ENCODE measurements around the gene FAM177B. TPM values are rescaled to one million over a fixed set of nuclear protein-coding genes. Genes with fewer than 3 reads are reported as not detected.

Gene FAM177B
- total and polyA plus RNA-seq, 2 experiments from 2014 or later, result not detected

- in situ Hi-C loops (cut with MboI), result no loop called here
- Histone ChIP-seq H3K4me1 (ENCODE audit: insufficient read depth) (no peaks in the 10 kb centered on the region), H3K79me2 (ENCODE audit: insufficient read depth) (no peaks in the 10 kb centered on the region), H3K27me3 (replicated peaks; ENCODE audit: insufficient read depth) (no peaks in the 10 kb centered on the region), H3F3A (ENCODE audit: insufficient read depth) (no peaks in the 10 kb centered on the region), H2AFZ (no peak overlapping the region), H3K4me2 (ENCODE audit: unreplicated experiment) (no peak overlapping the region), H4K20me1 (ENCODE audit: insufficient read depth) (no peaks in the 10 kb centered on the region), H3K27ac (no peak overlapping the region), H3K9me2 (ENCODE audit: insufficient read depth) (no peaks in the 10 kb centered on the region), H3K4me3 (no peak overlapping the region), H3K9ac (no peak overlapping the region), H3K36me3 (ENCODE audit: low read depth) (no peaks in the 10 kb centered on the region), H3K9me3 (ENCODE audit: low read depth) (no peaks in the 10 kb centered on the region)
- DNase-seq, result no peak
- whole genome bisulfite sequencing, 2 experiments (ENCODE audit: low coverage in 1 of 2, low lambda C conversion rate in 2 of 2, missing lambda C conversion rate in 2 of 2), result 51% methylated on average over 5 of the region's 5 CpGs
- no peak for TF ChIP-seq EZH2phosphoT487 (IDR thresholded peaks at IDR 0.05; ENCODE audit: insufficient read depth, low read depth)
- TF ChIP-seq EZH2 (IDR thresholded peaks at IDR 0.05; ENCODE audit: insufficient read depth, poor library complexity, severe bottlenecking), result no peak
Observed at GRCh38 chr1:222767152-222767571, 30.2 kb downstream of the FAM177B start.

DNA sequence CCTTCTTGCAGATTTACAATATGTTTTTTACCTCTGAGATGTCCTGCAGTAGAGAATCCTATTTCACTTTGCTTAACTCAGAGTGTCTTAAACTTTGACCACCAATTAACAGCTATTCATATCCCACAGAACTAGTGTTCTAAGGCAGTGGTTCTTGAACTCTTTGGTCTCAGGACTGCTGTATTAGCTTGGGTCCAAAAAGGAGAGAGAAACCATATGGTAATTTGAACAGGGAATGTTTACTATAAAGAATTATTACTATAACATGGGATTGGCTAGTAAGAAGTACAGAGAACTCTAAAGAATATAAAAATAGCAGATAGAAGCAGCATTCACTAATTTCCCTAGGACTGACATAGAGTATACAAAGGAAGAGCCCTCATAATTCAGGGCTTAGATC, 31.6 kb downstream of the FAM177B start:
- no peak for DNase-seq
- Histone ChIP-seq H3K27me3 (replicated peaks; ENCODE audit: insufficient read depth) (no peaks in the 10 kb centered on the region), H3K36me3 (ENCODE audit: low read depth) (no peaks in the 10 kb centered on the region), H3K4me2 (ENCODE audit: unreplicated experiment) (no peak overlapping the region), H3K9me3 (ENCODE audit: low read depth) (no peaks in the 10 kb centered on the region), H4K20me1 (ENCODE audit: insufficient read depth) (no peaks in the 10 kb centered on the region), H3K27ac (no peak overlapping the region), H3K4me1 (ENCODE audit: insufficient read depth) (peaks cover 7% of the 10 kb centered on the region; the same call in 1 of the 2 replicates), H3K9ac (no peak overlapping the region), H3K4me3 (no peak overlapping the region), H3F3A (ENCODE audit: insufficient read depth) (peaks cover 7% of the 10 kb centered on the region; the same call in 1 of the 2 replicates), H3K9me2 (ENCODE audit: insufficient read depth) (no peaks in the 10 kb centered on the region), H3K79me2 (ENCODE audit: insufficient read depth) (no peaks in the 10 kb centered on the region), H2AFZ (no peak overlapping the region)
- in situ Hi-C loops (cut with MboI), result no loop called here
- no peak for TF ChIP-seq EZH2 (IDR thresholded peaks at IDR 0.05; ENCODE audit: insufficient read depth, poor library complexity, severe bottlenecking)
- no peak for TF ChIP-seq EZH2phosphoT487 (IDR thresholded peaks at IDR 0.05; ENCODE audit: insufficient read depth, low read depth)

GRCh38 chr1:222769181-222769580, 32.2 kb downstream of the FAM177B start:
- Histone ChIP-seq H3K9me3 (ENCODE audit: low read depth) (no peaks in the 10 kb centered on the region), H3K79me2 (ENCODE audit: insufficient read depth) (no peaks in the 10 kb centered on the region), H3K4me2 (ENCODE audit: unreplicated experiment) (no peak overlapping the region), H3K27me3 (replicated peaks; ENCODE audit: insufficient read depth) (no peaks in the 10 kb centered on the region), H3K9me2 (ENCODE audit: insufficient read depth) (no peaks in the 10 kb centered on the region), H3F3A (ENCODE audit: insufficient read depth) (peaks cover 7% of the 10 kb centered on the region; the same call in 1 of the 2 replicates), H3K4me1 (ENCODE audit: insufficient read depth) (peaks cover 7% of the 10 kb centered on the region; the same call in 1 of the 2 replicates), H4K20me1 (ENCODE audit: insufficient read depth) (no peaks in the 10 kb centered on the region), H3K4me3 (no peak overlapping the region), H3K27ac (no peak overlapping the region), H2AFZ (no peak overlapping the region), H3K9ac (no peak overlapping the region), H3K36me3 (ENCODE audit: low read depth) (no peaks in the 10 kb centered on the region)
- DNase-seq, result no peak
- 75 to 78% methylated on average over 1 of the region's 1 CpG for WGBS, 2 experiments (ENCODE audit: low coverage in 1 of 2, low lambda C conversion rate in 2 of 2, missing lambda C conversion rate in 2 of 2)
- in situ Hi-C loops (cut with MboI), result no loop called here
- no peak for TF ChIP-seq EZH2 (IDR thresholded peaks at IDR 0.05; ENCODE audit: insufficient read depth, poor library complexity, severe bottlenecking)
- TF ChIP-seq EZH2phosphoT487 (IDR thresholded peaks at IDR 0.05; ENCODE audit: insufficient read depth, low read depth), result no peak

- TF ChIP-seq EZH2phosphoT487 (IDR thresholded peaks at IDR 0.05; ENCODE audit: insufficient read depth, low read depth), result no peak
- no peak for TF ChIP-seq EZH2 (IDR thresholded peaks at IDR 0.05; ENCODE audit: insufficient read depth, poor library complexity, severe bottlenecking)
- peaks cover 7% of the 10 kb centered on the region; the same call in 1 of the 2 replicates for H3F3A ChIP-seq (ENCODE audit: insufficient read depth)
- no peak overlapping the region for H3K4me3 ChIP-seq
- 47 to 48% methylated on average over 2 of the region's 2 CpGs for WGBS, 2 experiments (ENCODE audit: low coverage in 1 of 2, low lambda C conversion rate in 2 of 2, missing lambda C conversion rate in 2 of 2)
- no peaks in the 10 kb centered on the region for H3K79me2 ChIP-seq (ENCODE audit: insufficient read depth)
- DNase-seq, result peak; percentile 16
- H3K9ac ChIP-seq, result no peak overlapping the region
- no peaks in the 10 kb centered on the region for H4K20me1 ChIP-seq (ENCODE audit: insufficient read depth)
- H2AFZ ChIP-seq, result no peak overlapping the region
- no peak overlapping the region for H3K4me2 ChIP-seq (ENCODE audit: unreplicated experiment)
- in situ Hi-C loops (cut with MboI), result no loop called here
- H3K27me3 ChIP-seq (replicated peaks; ENCODE audit: insufficient read depth), result no peaks in the 10 kb centered on the region
- H3K4me1 ChIP-seq (ENCODE audit: insufficient read depth), result peaks cover 7% of the 10 kb centered on the region; the same call in 1 of the 2 replicates
- no peaks in the 10 kb centered on the region for H3K9me2 ChIP-seq (ENCODE audit: insufficient read depth)
- H3K27ac ChIP-seq, result no peak overlapping the region
- H3K36me3 ChIP-seq (ENCODE audit: low read depth), result no peaks in the 10 kb centered on the region
- no peaks in the 10 kb centered on the region for H3K9me3 ChIP-seq (ENCODE audit: low read depth)
Observed at GRCh38 chr1:222769971-222770620, 33.1 kb downstream of the FAM177B start.
